DOHH2 (cell line): ENCODE results near the gene CPA5.
"Not testable (repeated sequence)": the region's sequence is repeated elsewhere in the genome, so short reads cannot be mapped to it uniquely, and the experiment has no call there.

Source experiments
- H3F3A ChIP-seq: fragments of 200-600 bp; sonication (generic), shearing (Covaris generic); 2 replicates; pipeline ENCODE4 v1.6.0; 2016; ENCODE audit warnings: antibody characterized with exemption, mild to moderate bottlenecking; ENCODE audit not compliant: control insufficient read depth, insufficient read depth
- H3K27ac ChIP-seq: fragments of 200-600 bp; sonication (generic); 2 replicates; pipeline ENCODE4 v1.5.1; 2014; ENCODE audit warnings: low read depth, mild to moderate bottlenecking, low read length, moderate library complexity
- H3K27me3 ChIP-seq: fragments of 200-600 bp; sonication (generic); 2 replicates; pipeline ENCODE4 v1.6.1; 2014; ENCODE audit warnings: mild to moderate bottlenecking, low read length, mixed read lengths; ENCODE audit not compliant: control insufficient read depth
- H3K36me3 ChIP-seq: fragments of 200-600 bp; sonication (generic); 2 replicates; pipeline ENCODE4 v1.6.1; 2014; ENCODE audit warnings: mild to moderate bottlenecking, low read length, moderate library complexity, mixed read lengths; ENCODE audit not compliant: control insufficient read depth
- H3K4me1 ChIP-seq: fragments of 200-600 bp; sonication (generic); 2 replicates; pipeline ENCODE4 v1.6.1; 2014; ENCODE audit warnings: mild to moderate bottlenecking, low read length, mixed read lengths; ENCODE audit not compliant: control insufficient read depth
- H3K4me2 ChIP-seq: fragments of 200-600 bp; sonication (generic); 2 replicates; pipeline ENCODE4 v1.6.0; 2014; ENCODE audit warnings: mild to moderate bottlenecking, low read length, moderate library complexity
- H3K4me3 ChIP-seq: fragments of 200-600 bp; sonication (generic); 2 replicates; pipeline ENCODE4 v1.5.1; 2014; ENCODE audit warnings: mild to moderate bottlenecking, low read length, mixed read lengths
- H3K79me2 ChIP-seq: fragments of 200-600 bp; sonication (generic); 2 replicates; pipeline ENCODE4 v1.6.1; 2014; ENCODE audit warnings: mild to moderate bottlenecking, low read length, mixed read lengths; ENCODE audit not compliant: control insufficient read depth
- H3K9me2 ChIP-seq: fragments of 200-600 bp; sonication (generic); replicated peaks from 2 replicates; pipeline ENCODE4 v1.6.1; 2014; ENCODE audit warnings: mild to moderate bottlenecking, low read length, mixed read lengths; ENCODE audit not compliant: control insufficient read depth
- H3K9me3 ChIP-seq: fragments of 200-600 bp; sonication (generic); 2 replicates; pipeline ENCODE4 v1.6.1; 2014; ENCODE audit warnings: antibody characterized with exemption, low read length, mixed read lengths; ENCODE audit not compliant: control insufficient read depth, insufficient read depth
- H4K20me1 ChIP-seq: fragments of 200-600 bp; sonication (generic); 2 replicates; pipeline ENCODE4 v1.6.0; 2014; ENCODE audit warnings: low read depth, mild to moderate bottlenecking, antibody characterized with exemption, low read length, moderate library complexity; ENCODE audit not compliant: control insufficient read depth, insufficient read depth
- CTCF ChIP-seq: fragments of 200-600 bp; sonication (generic); IDR thresholded peaks from one replicate; pipeline ENCODE4 v1.5.1; 2014; ENCODE audit warnings: antibody characterized with exemption, mild to moderate bottlenecking, low read depth, low read length; ENCODE audit not compliant: poor library complexity, severe bottlenecking
- EZH2phosphoT487 ChIP-seq: fragments of 200-600 bp; sonication (generic); IDR thresholded peaks from 2 replicates; pipeline ENCODE4 v1.6.1; 2017; ENCODE audit warnings: borderline replicate concordance, mild to moderate bottlenecking, antibody characterized with exemption, low read length, moderate library complexity, mixed read lengths

The CPA5 gene

GRCh38 chr7:130309986-130310385, 34.6 kb upstream of the CPA5 start:
- Histone ChIP-seq H4K20me1 (no peaks in the 10 kb centered on the region), H3F3A (no peaks in the 10 kb centered on the region), H3K4me2 (no peak overlapping the region), H3K4me1 (no peaks in the 10 kb centered on the region), H3K9me2 (no peaks in the 10 kb centered on the region), H3K27ac (no peak overlapping the region), H3K36me3 (no peaks in the 10 kb centered on the region), H3K9me3 (no peaks in the 10 kb centered on the region), H3K4me3 (no peak overlapping the region), H3K27me3 (peaks cover 9% of the 10 kb centered on the region), H3K79me2 (no peaks in the 10 kb centered on the region)
- TF ChIP-seq CTCF (no peak), EZH2phosphoT487 (no peak)

- TF ChIP-seq CTCF (no peak), EZH2phosphoT487 (no peak)
- Histone ChIP-seq H3K4me1 (no peaks in the 10 kb centered on the region), H3K9me2 (no peaks in the 10 kb centered on the region), H3K27me3 (peaks cover 13% of the 10 kb centered on the region), H3K36me3 (no peaks in the 10 kb centered on the region), H3K79me2 (no peaks in the 10 kb centered on the region), H4K20me1 (no peaks in the 10 kb centered on the region), H3K9me3 (no peaks in the 10 kb centered on the region), H3K27ac (no peak overlapping the region), H3K4me3 (no peak overlapping the region), H3K4me2 (no peak overlapping the region), H3F3A (no peaks in the 10 kb centered on the region)
Observed at GRCh38 chr7:130314305-130314704, 30.3 kb upstream of the CPA5 start.

- Histone ChIP-seq H3K9me2 (no peaks in the 10 kb centered on the region), H3K27me3 (peaks cover 3% of the 10 kb centered on the region; the same call in 1 of the 2 replicates), H3K27ac (no peak overlapping the region), H3K79me2 (no peaks in the 10 kb centered on the region), H3K4me2 (no peak overlapping the region), H3K9me3 (no peaks in the 10 kb centered on the region), H3K4me1 (no peaks in the 10 kb centered on the region), H4K20me1 (no peaks in the 10 kb centered on the region), H3K36me3 (no peaks in the 10 kb centered on the region), H3K4me3 (no peak overlapping the region), H3F3A (no peaks in the 10 kb centered on the region)
- TF ChIP-seq EZH2phosphoT487, result no peak
- TF ChIP-seq CTCF, result no peak
Observed at GRCh38 chr7:130319541-130319940, 25.1 kb upstream of the CPA5 start.

GRCh38 chr7:130321542-130322229, 22.9 kb upstream of the CPA5 start:
- H3F3A ChIP-seq, H3K9me2 ChIP-seq, H3K36me3 ChIP-seq, H3K4me2 ChIP-seq, H3K79me2 ChIP-seq, H3K27ac ChIP-seq, H3K9me3 ChIP-seq, H3K4me1 ChIP-seq, H3K4me3 ChIP-seq, H4K20me1 ChIP-seq, H3K27me3 ChIP-seq: not testable (repeated sequence)
